ENCODE data around the gene ZDHHC14. TPM values are rescaled to one million over a fixed set of nuclear protein-coding genes. Genes with fewer than 3 reads are reported as not detected.

ZDHHC14 gene
- total RNA-seq, 1 experiment from 2014 or later, result 5.9 TPM

DNA sequence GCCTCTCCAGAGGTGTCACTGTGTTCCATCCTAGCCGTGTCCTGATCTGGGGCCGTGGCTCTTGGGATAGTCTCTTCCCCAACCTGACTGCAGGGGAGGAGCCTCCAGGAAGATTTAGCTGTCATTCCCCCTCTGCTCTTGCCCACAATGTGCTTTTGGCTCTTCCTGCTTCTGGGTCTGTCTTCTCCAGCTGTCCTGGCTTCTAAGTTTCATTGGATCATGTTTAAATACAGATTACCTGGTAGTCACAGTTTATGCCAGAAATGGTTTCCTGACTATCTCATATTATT is 139.1 kb downstream of the ZDHHC14 start:
- Histone ChIP-seq H3K4me1 (no peaks in the 10 kb centered on the region), H3K27me3 (no peaks in the 10 kb centered on the region), H3K4me3 (no peak overlapping the region), H3K36me3 (no peaks in the 10 kb centered on the region), H3K9me3 (replicated peaks) (no peaks in the 10 kb centered on the region), H3K27ac (no peak overlapping the region)
- no peak for DNase-seq

- Histone ChIP-seq H3K4me1 (no peaks in the 10 kb centered on the region), H3K4me3 (no peak overlapping the region), H3K27me3 (no peaks in the 10 kb centered on the region), H3K36me3 (no peaks in the 10 kb centered on the region), H3K9me3 (replicated peaks) (no peaks in the 10 kb centered on the region), H3K27ac (no peak overlapping the region)
- no peak for DNase-seq
Measured at GRCh38 chr6:157520596-157521361, 139.8 kb downstream of the ZDHHC14 start.

GRCh38 chr6:157521362-157522335 is 140.7 kb downstream of the ZDHHC14 start:
- Histone ChIP-seq H3K9me3 (replicated peaks) (no peaks in the 10 kb centered on the region), H3K36me3 (no peaks in the 10 kb centered on the region)
- no peak for DNase-seq

DNA sequence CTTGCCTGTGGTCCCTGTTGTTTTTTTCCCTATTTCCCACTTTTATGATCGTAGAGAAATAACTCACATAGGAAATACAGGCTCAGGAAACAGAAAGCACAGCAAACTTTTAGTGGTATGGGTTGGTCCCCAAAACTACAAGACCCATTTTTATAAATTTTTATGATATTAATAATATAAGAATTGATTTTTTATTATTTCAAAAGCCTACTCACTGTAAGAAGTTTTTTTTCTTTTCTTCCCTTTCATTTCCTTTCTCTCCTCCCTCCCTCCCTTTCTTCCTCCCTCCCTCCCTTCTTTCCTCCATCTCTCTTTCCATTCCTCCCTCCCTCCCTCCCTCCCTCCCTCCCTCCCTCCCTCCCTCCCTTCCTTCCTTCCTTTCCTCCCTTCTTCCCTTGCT is 141.5 kb downstream of the ZDHHC14 start:
- H3K27me3 ChIP-seq, result no peaks in the 10 kb centered on the region

More at GRCh38 chr6:157521362-157522335, 140.7 kb downstream of the ZDHHC14 start:
- Histone ChIP-seq H3K27ac (no peak overlapping the region), H3K4me1 (no peaks in the 10 kb centered on the region), H3K27me3 (no peaks in the 10 kb centered on the region), H3K4me3 (no peak overlapping the region)

GRCh38 chr6:157524735-157525134 is 143.7 kb downstream of the ZDHHC14 start:
- no peak overlapping the region for H3K27ac ChIP-seq
- H3K4me1 ChIP-seq, result no peaks in the 10 kb centered on the region
- H3K4me3 ChIP-seq, result no peak overlapping the region
- H3K36me3 ChIP-seq, result no peaks in the 10 kb centered on the region
- no peaks in the 10 kb centered on the region for H3K9me3 ChIP-seq (replicated peaks)
- no peak for DNase-seq
- H3K27me3 ChIP-seq, result no peaks in the 10 kb centered on the region

More for the DNA sequence above, 141.5 kb downstream of the ZDHHC14 start:
- no peaks in the 10 kb centered on the region for H3K9me3 ChIP-seq (replicated peaks)
- H3K4me3 ChIP-seq, result no peak overlapping the region
- no peaks in the 10 kb centered on the region for H3K36me3 ChIP-seq
- no peaks in the 10 kb centered on the region for H3K4me1 ChIP-seq
- DNase-seq, result no peak
- H3K27ac ChIP-seq, result no peak overlapping the region

DNA sequence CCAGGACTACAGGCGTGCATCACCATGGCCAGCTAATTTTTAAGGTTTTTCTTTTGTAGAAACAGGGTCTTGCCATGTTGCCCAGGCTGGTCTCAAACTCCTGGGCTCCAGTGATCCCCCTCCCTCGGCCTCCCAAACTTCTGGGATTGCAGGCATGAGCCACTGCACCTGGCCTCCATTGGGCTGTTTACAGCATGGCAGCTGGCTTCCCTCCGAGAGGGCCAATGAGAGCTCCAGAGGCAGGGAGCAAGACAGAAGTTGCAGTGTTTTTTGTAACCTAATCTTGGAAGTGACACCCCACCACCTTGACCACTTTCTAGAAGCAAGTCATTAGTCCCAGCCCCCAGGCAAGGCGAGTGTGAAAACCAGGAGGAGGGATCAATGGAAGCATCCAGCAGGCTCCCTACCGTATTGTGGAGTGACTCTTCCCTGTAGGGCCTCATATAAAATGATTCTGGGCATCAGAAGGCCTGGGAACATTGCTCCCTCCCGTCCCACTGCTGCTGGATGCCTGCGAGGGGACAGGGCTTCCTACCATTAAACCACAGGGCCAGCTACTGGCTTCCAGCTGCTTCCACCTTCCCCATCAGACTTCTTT is 144.4 kb downstream of the ZDHHC14 start:
- H3K4me1 ChIP-seq, result no peaks in the 10 kb centered on the region
- H3K9me3 ChIP-seq (replicated peaks), result no peaks in the 10 kb centered on the region
- no peaks in the 10 kb centered on the region for H3K36me3 ChIP-seq
- H3K27me3 ChIP-seq, result no peaks in the 10 kb centered on the region
- H3K4me3 ChIP-seq, result no peak overlapping the region
- no peak for DNase-seq
- no peak overlapping the region for H3K27ac ChIP-seq

DNA sequence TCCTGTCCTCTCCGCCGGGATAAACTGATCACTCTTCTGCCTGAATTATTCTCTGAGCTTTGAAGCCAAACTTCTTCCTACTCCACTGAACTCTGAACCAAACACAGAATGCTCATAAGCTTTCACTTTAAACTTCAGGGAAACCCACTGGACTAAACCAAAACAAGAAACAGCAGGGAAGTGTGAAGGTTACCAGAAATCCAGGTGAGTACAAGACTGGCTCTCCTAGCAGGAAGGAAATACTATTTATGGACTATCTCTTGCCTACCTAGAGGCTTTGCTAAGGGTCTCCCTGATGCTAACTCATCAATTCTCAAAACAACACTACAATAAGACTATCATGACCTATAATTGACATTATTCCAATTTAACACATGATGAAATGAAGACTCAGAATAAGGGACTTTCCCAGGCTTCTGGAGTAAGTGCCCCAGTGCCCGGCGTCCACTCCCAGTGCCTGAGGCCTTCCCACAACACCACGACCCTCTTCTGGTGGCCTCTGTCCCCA is 145.0 kb downstream of the ZDHHC14 start:
- Histone ChIP-seq H3K4me1 (no peaks in the 10 kb centered on the region), H3K27ac (no peak overlapping the region)

DNA sequence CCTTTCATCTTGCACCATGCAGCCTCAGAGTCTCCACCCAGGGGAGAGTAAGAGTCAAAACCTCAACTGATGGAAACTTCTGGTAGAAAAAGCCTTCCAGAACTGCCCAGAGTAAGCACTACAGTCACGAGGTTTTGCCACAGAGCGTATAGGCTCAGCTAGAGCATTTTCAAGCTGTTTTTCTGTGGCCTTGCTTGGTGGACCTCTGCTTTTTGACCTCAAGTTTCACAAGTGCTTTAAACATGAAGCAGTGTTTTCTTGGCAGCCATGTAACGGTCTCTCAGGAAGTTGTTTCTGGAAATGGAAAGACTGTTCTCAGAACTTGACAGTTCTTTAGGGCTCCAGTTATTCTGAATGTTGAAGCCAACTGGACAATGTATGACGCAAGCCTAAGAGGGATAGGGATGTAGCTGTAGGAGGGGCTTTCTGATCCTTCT is 146.5 kb downstream of the ZDHHC14 start:
- no peaks in the 10 kb centered on the region for H3K4me1 ChIP-seq
- H3K27me3 ChIP-seq, result no peaks in the 10 kb centered on the region
- H3K9me3 ChIP-seq (replicated peaks), result no peaks in the 10 kb centered on the region
- no peak overlapping the region for H3K27ac ChIP-seq
- DNase-seq, result no peak
- no peak overlapping the region for H3K4me3 ChIP-seq
- no peaks in the 10 kb centered on the region for H3K36me3 ChIP-seq

More for the DNA sequence above, 145.0 kb downstream of the ZDHHC14 start:
- no peak overlapping the region for H3K4me3 ChIP-seq
- no peaks in the 10 kb centered on the region for H3K27me3 ChIP-seq
- no peak for DNase-seq
- H3K9me3 ChIP-seq (replicated peaks), result no peaks in the 10 kb centered on the region
- no peaks in the 10 kb centered on the region for H3K36me3 ChIP-seq

- H3K36me3 ChIP-seq, result no peaks in the 10 kb centered on the region
- no peaks in the 10 kb centered on the region for H3K9me3 ChIP-seq (replicated peaks)
- H3K4me3 ChIP-seq, result no peak overlapping the region
- no peaks in the 10 kb centered on the region for H3K27me3 ChIP-seq
- H3K4me1 ChIP-seq, result no peaks in the 10 kb centered on the region
- no peak overlapping the region for H3K27ac ChIP-seq
- DNase-seq, result no peak
Measured at GRCh38 chr6:157528931-157529653, 148.1 kb downstream of the ZDHHC14 start.

GRCh38 chr6:157529654-157530039 is 148.7 kb downstream of the ZDHHC14 start:
- Histone ChIP-seq H3K4me1 (no peaks in the 10 kb centered on the region), H3K4me3 (no peak overlapping the region), H3K36me3 (no peaks in the 10 kb centered on the region), H3K27me3 (no peaks in the 10 kb centered on the region), H3K9me3 (replicated peaks) (no peaks in the 10 kb centered on the region), H3K27ac (no peak overlapping the region)
- no peak for DNase-seq

DNA sequence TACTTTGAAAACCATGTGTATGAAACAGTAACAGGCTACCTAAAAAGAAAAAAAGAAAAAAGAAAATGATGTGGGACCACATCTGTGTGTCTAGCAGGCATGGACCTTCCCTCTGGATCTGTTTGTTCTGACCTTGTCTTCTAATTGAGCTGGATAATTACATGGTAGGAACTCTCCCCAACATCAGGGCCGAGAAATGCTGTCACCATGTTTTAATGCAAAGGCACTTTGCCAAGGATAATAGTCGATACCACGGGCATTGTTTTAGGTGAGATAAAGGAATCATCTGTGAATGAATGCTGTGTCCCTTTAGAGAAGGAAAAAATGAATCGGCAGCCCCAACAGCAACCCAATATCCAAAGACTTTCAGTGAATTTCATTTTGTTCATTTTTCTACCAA is 149.1 kb downstream of the ZDHHC14 start:
- Histone ChIP-seq H3K36me3 (no peaks in the 10 kb centered on the region), H3K4me1 (no peaks in the 10 kb centered on the region), H3K4me3 (no peak overlapping the region), H3K9me3 (replicated peaks) (no peaks in the 10 kb centered on the region), H3K27me3 (no peaks in the 10 kb centered on the region), H3K27ac (no peak overlapping the region)
- DNase-seq, result no peak

- Histone ChIP-seq H3K27ac (no peak overlapping the region), H3K27me3 (no peaks in the 10 kb centered on the region), H3K9me3 (replicated peaks) (no peaks in the 10 kb centered on the region), H3K36me3 (no peaks in the 10 kb centered on the region), H3K4me3 (no peak overlapping the region), H3K4me1 (no peaks in the 10 kb centered on the region)
- DNase-seq, result no peak
Measured at GRCh38 chr6:157530724-157531168, 149.8 kb downstream of the ZDHHC14 start.

DNA sequence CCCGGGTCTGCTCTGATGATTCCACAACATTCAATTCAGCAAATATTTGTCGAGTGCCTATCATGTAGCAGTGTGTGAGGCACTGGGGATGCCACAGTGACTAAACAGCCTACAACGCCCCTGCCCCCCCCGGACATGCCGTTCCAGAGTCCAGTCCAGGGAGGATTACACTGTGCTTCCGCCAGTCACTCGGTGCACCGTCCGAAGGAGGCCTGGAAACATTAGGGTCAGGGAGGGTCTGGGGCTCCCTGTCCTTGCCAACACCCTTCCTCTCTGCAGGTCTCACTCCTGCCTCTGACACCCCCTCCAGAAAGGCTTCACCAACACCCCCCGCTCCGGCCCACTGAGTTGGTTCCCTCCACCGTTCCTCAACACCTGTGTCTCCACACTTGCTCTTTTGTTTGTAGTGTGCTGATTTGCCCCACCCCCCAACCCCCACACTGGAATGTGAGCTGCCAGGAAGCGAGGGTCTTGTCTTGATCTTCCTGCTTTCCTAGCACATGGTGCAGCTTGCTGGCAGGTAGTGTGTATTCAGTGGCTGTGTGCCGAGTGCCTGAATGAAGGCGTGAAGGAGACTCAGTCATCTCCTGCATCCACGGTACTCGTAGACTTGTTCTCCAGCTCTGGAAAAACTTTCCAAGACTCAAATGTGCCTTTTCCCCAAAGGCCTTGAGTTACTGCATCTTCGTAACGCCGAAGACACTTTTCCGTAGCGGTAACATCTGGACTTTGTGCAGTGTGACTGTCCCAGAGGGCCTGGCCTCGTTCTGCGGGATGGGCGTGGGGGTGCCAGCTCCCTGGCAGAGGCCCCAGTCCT is 150.4 kb downstream of the ZDHHC14 start:
- no peaks in the 10 kb centered on the region for H3K27me3 ChIP-seq
- H3K9me3 ChIP-seq (replicated peaks), result no peaks in the 10 kb centered on the region
- no peaks in the 10 kb centered on the region for H3K36me3 ChIP-seq
- no peak overlapping the region for H3K27ac ChIP-seq
- no peaks in the 10 kb centered on the region for H3K4me1 ChIP-seq
- DNase-seq, result no peak
- H3K4me3 ChIP-seq, result no peak overlapping the region

DNA sequence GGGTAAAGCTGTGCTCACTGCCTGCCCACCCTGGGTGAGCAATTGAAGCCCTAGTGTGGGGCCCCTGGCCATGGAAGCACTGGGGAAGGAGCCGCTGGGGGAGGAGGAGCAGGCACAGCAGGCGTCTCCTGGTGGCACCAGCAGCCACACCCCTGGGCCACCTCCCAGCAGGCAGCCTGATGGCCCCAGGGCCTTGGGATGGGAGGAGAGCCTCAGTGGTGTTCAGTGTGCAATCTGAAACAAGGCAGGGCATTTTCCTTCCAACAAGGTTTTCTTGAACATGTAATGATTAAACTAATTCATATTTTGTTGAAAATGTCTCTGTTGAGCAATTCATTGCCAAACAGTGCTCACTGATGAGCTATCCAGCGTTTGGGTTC is 151.0 kb downstream of the ZDHHC14 start:
- no peaks in the 10 kb centered on the region for H3K9me3 ChIP-seq (replicated peaks)
- no peak for DNase-seq

More for the DNA sequence above, 151.0 kb downstream of the ZDHHC14 start:
- Histone ChIP-seq H3K4me3 (no peak overlapping the region), H3K27me3 (no peaks in the 10 kb centered on the region), H3K4me1 (no peaks in the 10 kb centered on the region), H3K27ac (no peak overlapping the region), H3K36me3 (no peaks in the 10 kb centered on the region)

Data from SJCRH30 (cell line).